Measurements from ENCODE around the gene FHIT. TPM values are rescaled to one million over a fixed set of nuclear protein-coding genes. Genes with fewer than 3 reads are reported as not detected.

FHIT gene
- total and polyA plus RNA-seq, 10 of the 15 experiments (the other 5 are each of a cell fraction or from before 2014, with no cell fraction given): 4.2 to 14.9 (median 9.4) TPM

DNA sequence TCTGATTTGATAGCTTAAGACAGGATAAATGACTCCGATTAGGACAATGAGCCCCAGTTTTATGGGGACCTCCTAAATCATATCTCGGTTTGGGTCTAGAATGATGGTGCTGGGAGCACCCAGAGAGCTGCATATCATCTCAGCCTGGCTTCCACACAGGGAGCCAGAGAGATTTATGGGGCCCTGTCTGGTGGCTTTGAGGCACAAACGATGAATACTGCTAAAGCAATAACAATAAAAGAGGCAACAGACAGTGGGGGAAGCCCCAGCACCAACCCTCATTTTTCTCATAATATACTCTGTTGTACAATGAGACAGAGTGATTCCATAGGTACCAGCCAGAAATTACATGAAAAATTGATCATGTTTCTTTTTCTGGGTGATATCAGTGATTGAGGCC is 1312.4 kb downstream of the FHIT start:
- no peak overlapping the region for H3K4me3 ChIP-seq
- TF ChIP-seq YY1 (IDR thresholded peaks at IDR 0.05; ENCODE audit: low read depth, low read length): no peak
- no peak for TF ChIP-seq CEBPB (IDR thresholded peaks at IDR 0.05; ENCODE audit: borderline replicate concordance in 1 of 2, low read depth in 2 of 2, low read length in 2 of 2)
- TF ChIP-seq MYB (IDR thresholded peaks at IDR 0.05; ENCODE audit: borderline replicate concordance, low read depth, low read length): no peak
- TF ChIP-seq STAT3 (IDR thresholded peaks at IDR 0.05; ENCODE audit: low read depth, low read length): no peak
- no peak for TF ChIP-seq RBBP5 (conservative IDR thresholded peaks at IDR 0.05)
- TF ChIP-seq CBX3 (IDR thresholded peaks at IDR 0.05; ENCODE audit: borderline replicate concordance, low read depth): no peak
- TF ChIP-seq, protein P1, sequence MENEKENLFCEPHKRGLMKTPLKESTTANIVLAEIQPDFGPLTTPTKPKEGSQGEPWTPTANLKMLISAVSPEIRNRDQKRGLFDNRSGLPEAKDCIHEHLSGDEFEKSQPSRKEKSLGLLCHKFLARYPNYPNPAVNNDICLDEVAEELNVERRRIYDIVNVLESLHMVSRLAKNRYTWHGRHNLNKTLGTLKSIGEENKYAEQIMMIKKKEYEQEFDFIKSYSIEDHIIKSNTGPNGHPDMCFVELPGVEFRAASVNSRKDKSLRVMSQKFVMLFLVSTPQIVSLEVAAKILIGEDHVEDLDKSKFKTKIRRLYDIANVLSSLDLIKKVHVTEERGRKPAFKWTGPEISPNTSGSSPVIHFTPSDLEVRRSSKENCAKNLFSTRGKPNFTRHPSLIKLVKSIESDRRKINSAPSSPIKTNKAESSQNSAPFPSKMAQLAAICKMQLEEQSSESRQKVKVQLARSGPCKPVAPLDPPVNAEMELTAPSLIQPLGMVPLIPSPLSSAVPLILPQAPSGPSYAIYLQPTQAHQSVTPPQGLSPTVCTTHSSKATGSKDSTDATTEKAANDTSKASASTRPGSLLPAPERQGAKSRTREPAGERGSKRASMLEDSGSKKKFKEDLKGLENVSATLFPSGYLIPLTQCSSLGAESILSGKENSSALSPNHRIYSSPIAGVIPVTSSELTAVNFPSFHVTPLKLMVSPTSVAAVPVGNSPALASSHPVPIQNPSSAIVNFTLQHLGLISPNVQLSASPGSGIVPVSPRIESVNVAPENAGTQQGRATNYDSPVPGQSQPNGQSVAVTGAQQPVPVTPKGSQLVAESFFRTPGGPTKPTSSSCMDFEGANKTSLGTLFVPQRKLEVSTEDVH (IDR thresholded peaks at IDR 0.05; ENCODE audit: low read depth, partially characterized antibody): no peak
- no peak for TF ChIP-seq ZNF207 (IDR thresholded peaks at IDR 0.05; ENCODE audit: borderline replicate concordance)
- TF ChIP-seq GABPA (IDR thresholded peaks at IDR 0.05; ENCODE audit: low read depth): no peak
- no peak for TF ChIP-seq RAD51 (IDR thresholded peaks at IDR 0.05)
- in situ Hi-C loops (cut with MboI) (no loop called here), intact Hi-C loops (cut with micrococcal nuclease; ENCODE audit: unreplicated experiment) (no loop called here)
- POLR2A ChIA-PET: no interaction called here
- H3K27me3 ChIP-seq (replicated peaks in 1 of 2; ENCODE audit: control insufficient read depth in 2 of 2, insufficient read depth in 2 of 2, low read length in 1 of 2): no peaks in the 10 kb centered on the region
- H2AFZ ChIP-seq (ENCODE audit: control insufficient read depth, low read depth, low read length): no peak overlapping the region
- H3K9ac ChIP-seq (ENCODE audit: control insufficient read depth, insufficient read depth, low read length): no peak overlapping the region
- SMC1A ChIA-PET (ENCODE audit: uncharacterized antibody, unreplicated experiment): interaction anchor here (2.1 kb wide), 1 partner anchor 11 kb away, joined by 5 read pairs; no protein-coding TSS in a partner anchor
- no peak overlapping the region for H3K27ac ChIP-seq (ENCODE audit: control insufficient read depth, insufficient read depth)
- FAIRE-seq (no peak), DNase-seq (ENCODE audit: low read depth, low spot score) (no peak), ATAC-seq (no peak)
- no peak overlapping the region for H3K4me2 ChIP-seq (ENCODE audit: control insufficient read depth, insufficient read depth)
- no TSS peak for BruUV-seq (replicated peaks)
- no peaks in the 10 kb centered on the region for H4K20me1 ChIP-seq (ENCODE audit: control insufficient read depth, insufficient read depth)
- no peaks in the 10 kb centered on the region for H3K79me2 ChIP-seq (ENCODE audit: control insufficient read depth, insufficient read depth, low read length)
- H3K36me3 ChIP-seq (ENCODE audit: control insufficient read depth in 2 of 2, insufficient read depth in 2 of 2, low read length in 1 of 2): no peaks in the 10 kb centered on the region
- RAD21 ChIA-PET (ENCODE audit: unreplicated experiment): no interaction called here
- CTCF ChIA-PET: no interaction called here
- H3K9me3 ChIP-seq (replicated peaks; ENCODE audit: control insufficient read depth, insufficient read depth, low read length): peaks cover 2% of the 10 kb centered on the region; the same call in 1 of the 3 replicates
- 58% methylated on average over 3 of the region's 3 CpGs for WGBS (ENCODE audit: insufficient coverage, insufficient replicate concordance, low lambda C conversion rate, missing lambda C conversion rate)
- H3K4me1 ChIP-seq (ENCODE audit: control insufficient read depth, insufficient read depth, low read length): peaks cover 9% of the 10 kb centered on the region
